HG03064 (cell line): ENCODE measurements around the gene MAP1S.
"Not testable (repeated sequence)": the region's sequence is repeated elsewhere in the genome, so short reads cannot be mapped to it uniquely, and the experiment has no call there.

ENCODE experiments used
- ATAC-seq: cut with Tn5 transposase; IDR thresholded peaks from one replicate; pipeline ENCODE4 v1.9.1; 2021; ENCODE audit warnings: low read depth; ENCODE audit not compliant: unreplicated experiment

MAP1S gene

DNA sequence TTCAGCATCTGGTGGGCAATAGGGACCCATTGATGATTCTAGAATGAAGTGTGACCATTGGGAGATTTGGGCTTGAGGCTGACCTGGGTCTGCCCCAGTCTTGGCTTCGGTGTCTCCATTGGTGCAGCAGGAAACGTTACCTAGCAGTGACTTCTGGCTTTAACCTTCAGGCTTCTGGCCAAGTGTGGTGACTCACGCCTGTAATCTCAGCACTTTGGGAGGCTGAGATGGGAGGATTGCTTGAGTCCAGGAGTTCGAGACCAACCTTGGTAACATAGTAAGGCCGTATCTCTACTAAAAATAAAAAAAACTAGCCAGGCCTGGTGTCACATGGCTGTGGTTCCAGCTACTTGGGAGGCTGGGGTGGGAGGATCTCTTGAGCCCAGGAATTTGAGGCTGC, 39.2 kb downstream of the MAP1S start:
- ATAC-seq, result no peak

DNA sequence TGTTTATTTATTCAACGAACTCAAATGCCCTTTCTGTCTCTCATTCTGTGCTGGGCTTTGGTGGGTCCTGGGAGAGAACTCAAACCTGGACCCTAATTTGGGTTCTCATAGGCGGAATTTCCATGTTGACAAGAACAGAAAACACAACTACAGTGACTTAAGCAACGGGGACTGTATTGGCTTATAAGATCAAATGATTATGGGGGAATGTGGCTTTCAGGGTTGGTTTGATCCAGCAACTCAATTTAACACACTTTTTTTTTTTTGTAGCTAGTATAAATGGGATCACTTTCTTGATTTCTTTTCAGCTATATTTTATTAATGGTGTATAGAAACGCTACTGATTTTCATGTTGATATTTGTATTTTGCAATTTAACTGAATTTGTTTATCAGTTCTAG, 41.9 kb downstream of the MAP1S start:
- no peak for ATAC-seq

DNA sequence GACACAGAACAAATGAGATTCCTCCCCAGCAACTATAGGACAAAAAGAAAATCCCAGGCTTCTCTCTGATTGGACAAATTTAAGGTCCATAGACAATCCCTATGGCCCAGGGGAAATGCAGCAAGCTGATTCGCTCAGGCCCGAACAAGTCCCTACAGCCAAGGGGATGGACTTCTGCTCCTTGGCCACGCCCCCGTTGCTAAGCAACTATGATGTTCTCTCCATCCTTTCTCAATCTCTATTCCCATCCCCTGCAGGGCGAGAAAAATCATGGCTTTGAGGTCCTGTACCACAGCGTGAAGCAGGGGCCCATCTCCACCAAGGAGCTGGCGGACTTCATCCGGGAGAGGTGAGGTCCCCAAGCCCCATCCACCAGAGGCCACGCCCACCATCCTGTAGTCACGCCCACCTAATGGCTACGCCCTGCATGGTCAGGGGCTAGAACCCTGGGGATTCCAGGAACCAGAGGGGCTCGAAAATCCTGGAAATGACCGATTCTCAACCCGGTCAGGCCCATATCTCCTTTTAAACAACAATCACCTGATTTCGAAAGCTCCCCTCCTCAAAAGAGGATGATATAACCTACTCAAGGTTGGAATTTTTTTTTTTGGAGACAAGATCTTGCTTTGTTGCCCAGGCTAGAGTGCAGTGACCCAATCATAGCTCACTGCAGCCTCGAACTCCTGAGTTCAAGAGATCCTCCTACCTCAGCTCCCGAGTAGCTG, 43.4 kb downstream of the MAP1S start:
- no peak for ATAC-seq

DNA sequence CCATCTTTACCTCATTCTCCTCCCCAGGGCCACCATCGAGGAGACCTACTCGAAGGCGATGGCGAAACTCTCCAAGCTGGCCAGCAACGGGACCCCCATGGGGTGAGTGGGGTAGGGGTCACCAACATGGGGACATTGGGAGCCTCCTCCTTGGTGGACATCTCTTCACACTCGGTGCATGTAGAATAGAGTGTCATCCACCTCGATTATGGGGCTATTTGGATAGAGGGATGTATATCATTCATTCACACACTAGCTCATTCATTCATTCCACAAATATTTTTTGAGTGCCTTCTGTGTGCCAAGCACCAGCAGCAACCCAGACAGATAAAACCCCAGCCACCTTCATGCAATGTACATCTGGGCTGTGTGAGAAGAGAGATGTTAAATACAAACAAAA, 45.1 kb downstream of the MAP1S start:
- ATAC-seq, result no peak

DNA sequence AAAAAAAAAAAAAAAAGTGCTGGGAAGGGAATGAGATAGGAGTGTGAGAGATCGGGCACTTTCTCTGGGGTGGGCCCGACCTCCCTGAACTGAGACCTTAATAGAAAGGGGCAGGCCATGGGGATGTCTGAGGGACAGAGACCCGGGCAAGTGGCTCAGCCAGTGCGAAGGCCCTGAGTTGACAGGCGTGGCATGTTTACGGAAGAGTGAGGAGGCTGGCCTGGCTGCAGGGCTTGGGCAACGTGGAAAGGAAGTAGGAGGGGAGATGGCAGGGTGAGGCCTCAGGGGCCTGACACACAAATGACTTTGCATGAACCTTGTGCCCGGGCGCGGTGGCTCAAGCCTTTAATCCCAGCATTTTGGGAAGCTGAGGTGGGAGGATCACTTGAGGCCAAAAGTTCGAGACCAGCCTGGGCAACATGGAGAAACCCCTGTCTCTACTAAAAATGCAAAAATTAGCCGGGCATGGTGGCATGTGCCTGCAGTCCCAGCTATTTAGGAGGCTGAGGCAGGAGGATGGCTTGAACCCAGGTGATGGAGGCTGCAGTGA, 45.9 kb downstream of the MAP1S start:
- ATAC-seq, result no peak

DNA sequence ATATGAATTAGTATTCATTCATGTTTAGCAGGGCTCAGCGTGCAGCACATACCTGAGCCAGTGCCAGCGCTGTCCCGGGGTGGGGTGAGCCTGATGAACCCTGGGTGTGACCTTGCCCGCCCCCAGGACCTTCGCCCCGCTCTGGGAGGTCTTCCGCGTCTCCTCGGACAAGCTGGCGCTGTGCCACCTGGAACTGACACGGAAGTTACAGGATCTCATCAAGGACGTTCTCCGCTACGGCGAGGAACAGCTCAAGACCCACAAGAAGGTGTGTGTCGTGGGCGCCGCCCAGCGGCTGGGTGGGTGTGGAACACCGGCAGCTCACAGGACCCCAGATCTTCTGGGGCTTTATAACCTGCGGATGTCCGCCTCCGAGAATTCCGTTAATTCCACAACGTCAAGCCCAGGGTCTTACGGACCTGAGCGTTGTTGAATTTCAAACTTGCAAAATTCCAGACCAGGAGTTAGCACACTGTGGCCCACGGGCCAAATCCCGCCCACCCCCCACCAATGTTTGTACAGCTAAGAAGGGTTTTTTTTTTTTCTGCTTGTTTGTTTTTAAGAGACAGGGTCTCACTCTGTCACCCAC, 47.4 kb downstream of the MAP1S start:
- ATAC-seq, result no peak

DNA sequence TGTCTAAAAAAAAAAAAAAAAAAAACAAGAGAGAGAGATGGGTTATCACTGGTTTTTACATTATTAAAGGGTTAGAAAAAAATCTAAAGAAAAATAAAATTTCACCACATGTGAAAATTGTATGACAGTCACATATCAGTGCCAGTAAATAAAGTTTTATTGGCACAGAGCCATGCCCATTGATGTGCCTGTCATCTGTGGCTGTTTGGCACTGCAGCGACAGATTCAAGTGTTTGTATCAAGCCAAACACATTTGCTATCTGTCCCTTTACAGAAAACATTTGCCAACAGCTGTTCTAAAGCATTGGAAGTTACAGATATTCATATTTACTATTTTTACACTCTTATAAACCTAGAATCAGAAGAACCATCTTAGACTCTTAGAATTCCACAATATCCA, 48.3 kb downstream of the MAP1S start:
- no peak for ATAC-seq

DNA sequence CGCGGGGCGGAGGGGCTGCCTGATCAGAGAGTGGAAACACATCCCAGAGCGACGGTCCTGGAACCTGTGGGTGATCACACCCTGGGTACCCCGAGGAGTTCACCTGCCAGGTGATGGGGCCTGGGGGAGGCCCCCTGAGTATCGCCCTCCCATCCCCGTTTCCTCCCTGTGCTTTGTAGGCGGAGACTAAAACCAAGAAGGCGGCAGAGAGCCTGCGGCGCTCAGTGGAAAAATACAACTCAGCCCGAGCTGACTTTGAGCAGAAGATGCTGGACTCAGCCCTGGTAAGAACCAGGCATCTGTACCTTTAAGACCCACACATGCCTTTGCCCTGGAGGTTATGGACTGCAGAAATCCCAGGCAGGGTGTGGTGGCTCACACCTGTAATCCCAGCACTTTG, 51.3 kb downstream of the MAP1S start:
- ATAC-seq, result no peak

DNA sequence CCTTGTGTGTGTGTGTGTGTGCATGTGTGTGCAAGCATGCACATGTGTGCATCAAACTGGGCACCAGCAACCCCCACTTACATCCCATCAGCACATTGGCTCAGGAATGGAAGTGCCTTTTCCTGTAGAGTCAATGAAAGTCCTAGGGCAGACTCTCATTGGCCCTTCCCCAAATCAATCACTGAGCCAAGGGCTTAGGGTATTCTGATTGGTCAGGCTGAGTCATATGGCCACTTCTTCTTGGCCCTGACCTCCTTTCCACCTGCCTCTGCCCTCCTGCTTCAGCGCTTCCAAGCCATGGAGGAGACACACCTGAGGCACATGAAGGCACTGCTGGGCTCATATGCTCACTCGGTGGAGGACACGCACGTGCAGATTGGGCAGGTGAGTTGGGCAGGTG, 52.9 kb downstream of the MAP1S start:
- ATAC-seq, result no peak

DNA sequence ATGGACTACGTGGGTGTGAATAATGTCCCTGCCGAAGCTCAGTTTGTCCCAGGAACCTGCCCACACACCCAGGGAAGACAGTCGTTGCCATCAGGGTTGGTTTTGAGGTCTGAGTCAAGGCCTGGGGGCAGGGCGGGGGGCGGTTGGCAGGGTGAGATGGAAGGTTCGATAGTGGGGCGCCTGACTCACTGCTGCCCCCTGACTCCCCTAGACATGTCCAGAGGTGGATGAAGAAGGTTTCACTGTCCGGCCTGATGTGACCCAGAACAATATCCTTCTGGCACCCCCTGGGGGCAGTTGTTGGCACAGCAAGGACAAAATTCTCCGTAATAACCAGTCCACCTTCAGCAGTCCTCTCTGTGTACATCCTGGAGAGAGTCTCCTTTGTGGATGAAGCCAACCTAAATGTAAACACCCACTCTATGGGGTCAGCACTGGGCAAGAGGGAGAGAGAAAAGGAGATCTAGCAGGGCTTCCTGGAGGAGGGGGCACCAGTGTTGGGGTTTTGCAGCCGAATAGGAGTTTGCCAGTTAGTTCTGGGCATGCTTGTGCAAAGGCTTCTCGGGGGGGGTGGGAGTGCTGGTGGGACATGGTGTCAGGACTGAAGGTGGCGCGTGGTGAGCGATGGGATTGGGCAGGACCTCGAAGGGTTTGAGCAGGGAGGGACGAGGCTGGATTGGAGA, 56.1 kb downstream of the MAP1S start:
- no peak for ATAC-seq

DNA sequence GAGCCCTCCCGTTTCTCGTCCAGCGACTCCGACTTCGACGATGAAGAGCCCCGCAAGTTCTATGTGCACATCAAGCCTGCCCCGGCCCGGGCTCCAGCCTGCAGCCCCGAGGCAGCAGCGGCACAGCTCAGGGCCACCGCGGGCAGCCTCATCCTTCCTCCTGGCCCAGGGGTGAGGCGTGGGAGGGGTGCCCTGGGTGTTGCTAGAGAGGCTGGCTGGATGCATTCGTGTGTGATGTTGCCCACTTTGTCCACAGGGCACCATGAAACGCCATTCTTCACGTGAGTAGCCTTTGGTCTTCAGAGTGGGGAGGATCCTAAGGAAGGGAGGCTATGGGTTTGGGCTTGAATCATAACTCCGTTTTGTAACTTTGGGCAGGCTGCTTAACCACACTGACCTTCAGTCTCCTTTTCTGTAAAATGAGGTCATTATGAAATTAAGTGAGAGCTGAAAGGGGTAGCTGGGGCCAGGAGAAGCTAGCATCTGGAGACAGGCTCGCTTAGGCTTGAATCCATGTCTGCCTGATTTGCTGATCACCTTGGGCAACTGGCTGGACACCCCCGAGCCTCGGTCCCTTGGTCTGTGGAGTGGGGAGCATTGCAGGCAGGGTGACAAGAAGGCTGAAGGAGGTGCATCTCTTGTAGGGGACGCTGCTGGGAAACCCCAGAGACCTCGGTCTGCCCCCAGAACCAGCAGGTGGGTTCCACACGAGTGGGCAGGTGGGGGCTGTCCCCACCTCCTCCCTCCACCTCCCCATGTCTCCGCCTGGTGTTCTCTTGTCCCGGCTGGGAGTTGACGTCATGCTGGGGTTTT, 56.9 kb downstream of the MAP1S start:
- ATAC-seq, result peak; percentile 45

DNA sequence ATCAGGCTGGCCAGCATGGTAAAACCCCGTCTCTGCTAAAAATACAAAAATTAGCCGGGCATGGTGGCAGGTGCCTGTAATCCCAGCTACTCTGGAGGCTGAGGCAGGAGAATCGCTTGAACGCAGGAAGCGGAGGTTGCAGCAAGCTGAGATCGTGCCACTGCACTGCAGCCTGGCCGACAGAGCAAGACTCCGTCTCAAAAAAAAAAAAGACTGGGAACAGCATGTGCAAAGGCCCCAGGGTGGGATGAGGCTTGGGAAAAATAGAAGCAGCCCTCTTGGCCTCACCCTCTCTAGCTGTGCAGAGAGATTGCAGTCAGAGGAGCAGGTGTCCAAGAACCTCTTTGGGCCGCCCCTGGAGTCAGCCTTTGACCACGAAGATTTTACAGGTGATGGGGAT, 58.6 kb downstream of the MAP1S start:
- not testable (repeated sequence) for ATAC-seq

DNA sequence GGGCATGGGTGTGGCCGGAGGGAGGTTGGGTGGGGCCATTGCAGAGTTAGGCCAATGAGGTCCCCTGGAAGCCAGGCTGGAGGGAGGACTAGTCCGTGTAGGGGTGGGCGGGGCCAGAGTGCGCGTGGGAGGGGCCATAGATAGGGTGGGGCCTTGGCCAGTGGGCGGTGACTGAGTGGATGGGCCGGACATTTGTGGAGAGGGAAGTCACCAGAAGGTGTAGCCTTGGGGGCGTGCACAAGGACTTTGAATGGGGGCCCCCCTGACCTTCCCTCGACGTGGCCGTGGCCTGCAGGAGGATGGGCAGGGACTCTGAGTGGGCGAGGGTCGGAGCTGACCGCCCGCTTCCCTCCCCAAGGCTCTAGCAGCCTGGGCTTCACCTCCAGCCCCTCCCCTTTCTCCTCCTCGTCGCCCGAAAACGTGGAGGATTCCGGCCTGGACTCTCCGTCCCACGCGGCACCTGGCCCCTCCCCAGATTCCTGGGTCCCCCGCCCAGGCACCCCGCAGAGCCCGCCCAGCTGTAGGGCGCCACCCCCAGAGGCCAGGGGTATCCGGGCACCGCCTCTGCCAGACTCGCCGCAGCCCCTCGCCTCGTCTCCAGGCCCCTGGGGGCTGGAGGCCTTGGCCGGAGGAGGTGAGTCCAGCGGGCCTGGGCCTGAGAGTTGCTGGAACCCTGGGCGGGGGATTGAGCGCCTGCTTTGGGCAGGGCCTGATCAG, 59.1 kb downstream of the MAP1S start:
- no peak for ATAC-seq

DNA sequence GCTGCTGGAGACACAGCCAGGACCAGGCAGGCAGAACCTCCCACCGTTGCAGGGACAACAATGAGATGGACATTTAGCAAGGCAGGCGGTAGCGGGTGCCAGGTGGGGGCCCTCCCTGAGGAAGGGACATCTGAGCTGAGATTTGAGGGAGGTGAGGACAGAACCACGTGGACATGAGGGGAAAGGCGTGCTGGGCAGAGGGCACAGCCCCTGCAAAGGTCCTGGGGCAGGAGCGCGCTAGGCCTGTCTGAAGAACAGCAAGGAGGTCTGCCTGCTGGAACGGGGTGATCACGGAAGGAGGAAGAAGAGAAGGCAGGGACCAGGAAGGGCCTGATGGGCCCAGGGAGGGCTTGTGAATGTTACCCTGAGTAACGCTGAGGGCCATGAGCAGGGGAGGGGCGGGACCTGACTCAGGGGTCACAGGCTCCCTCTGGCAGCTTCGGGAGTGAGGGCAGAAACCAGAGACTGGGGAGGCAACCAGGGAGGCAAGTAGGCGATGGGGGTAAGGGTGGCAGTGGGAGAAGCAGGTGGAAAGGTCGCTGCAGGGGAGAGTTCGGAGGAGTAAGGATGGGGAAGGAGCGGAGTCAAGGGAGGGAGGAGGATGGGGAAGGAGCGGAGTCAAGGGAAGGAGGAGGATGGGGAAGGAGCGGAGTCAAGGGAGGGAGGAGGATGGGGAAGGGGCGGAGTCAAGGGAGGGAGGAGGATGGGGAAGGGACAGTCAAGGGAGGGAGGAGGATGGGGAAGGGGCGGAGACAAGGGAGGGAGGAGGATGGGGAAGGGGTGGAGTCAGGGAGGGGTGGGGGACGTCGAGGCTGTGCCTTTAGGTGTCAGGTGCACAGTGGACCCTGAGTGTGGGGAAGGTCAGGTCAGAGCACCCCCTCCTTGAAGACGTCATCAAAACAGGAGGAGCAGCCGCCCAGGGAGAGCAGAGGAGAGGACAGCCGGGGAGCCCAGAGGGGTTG, 60.0 kb downstream of the MAP1S start:
- ATAC-seq, result no peak

DNA sequence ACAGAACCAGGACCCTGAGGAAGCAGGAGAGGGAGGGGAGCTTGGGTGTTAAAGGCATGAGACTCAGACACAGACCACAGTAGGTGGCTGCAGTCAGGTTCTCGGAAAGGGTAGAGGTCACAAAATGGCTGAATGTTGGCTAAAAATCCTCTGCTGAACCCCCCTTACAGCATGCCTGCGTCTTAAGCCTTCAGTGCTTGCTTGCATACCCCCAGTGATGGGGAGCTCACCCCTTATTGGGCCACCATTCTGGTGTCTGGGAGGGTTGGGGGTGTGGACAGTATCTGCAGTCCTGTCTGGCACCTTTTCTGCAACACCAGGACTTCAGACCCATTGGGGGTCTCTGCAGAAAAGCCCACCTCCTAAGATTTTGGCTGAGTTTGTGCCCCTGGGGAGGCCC, 61.5 kb downstream of the MAP1S start:
- ATAC-seq, result no peak

DNA sequence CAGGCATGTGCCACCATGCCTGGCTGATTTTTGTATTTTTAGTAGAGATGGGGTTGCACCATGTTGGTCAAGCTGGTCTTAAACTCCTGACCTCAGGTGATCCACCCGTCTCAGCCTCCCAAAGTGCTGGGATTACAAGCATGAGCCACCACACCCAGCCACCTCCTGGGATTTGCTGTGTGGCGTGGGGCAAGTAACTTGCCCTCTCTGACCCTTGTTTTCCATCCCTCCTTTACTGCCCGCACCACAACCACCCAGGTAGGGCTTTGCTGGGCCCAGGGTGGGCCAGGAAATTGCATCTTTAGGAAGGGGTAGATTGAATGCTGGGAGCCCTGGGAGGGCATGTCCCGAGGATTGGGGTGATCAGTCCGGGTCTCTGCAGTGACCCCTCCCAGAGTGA, 64.4 kb downstream of the MAP1S start:
- ATAC-seq, result not testable (repeated sequence)
